Measurements from ENCODE around the gene P2RX3.
"Not testable (repeated sequence)": the region's sequence is repeated elsewhere in the genome, so short reads cannot be mapped to it uniquely, and the experiment has no call there.

P2RX3 gene

GRCh38 chr11:57358543-57358961 lies 20.4 kb downstream of the P2RX3 start:
- DNase-seq (ENCODE audit: low spot score): no peak
- Histone ChIP-seq H3K4me3 (no peak overlapping the region), H3K27ac (no peak overlapping the region)
- TF ChIP-seq CTCF (IDR thresholded peaks at IDR 0.05): no peak

- H3K4me3 ChIP-seq: no peak overlapping the region
- no peak overlapping the region for H3K27ac ChIP-seq
- TF ChIP-seq CTCF (IDR thresholded peaks at IDR 0.05): no peak
- no peak for DNase-seq (ENCODE audit: low spot score)
Observed at GRCh38 chr11:57358991-57359390, 20.8 kb downstream of the P2RX3 start.

- no peak overlapping the region for H3K4me3 ChIP-seq
- H3K27ac ChIP-seq: no peak overlapping the region
- DNase-seq (ENCODE audit: low spot score): no peak
- TF ChIP-seq CTCF (IDR thresholded peaks at IDR 0.05): no peak
Observed at GRCh38 chr11:57359396-57359795, 21.2 kb downstream of the P2RX3 start.

- Histone ChIP-seq H3K4me3 (no peak overlapping the region), H3K27ac (no peak overlapping the region)
- TF ChIP-seq CTCF (IDR thresholded peaks at IDR 0.05): no peak
- DNase-seq (ENCODE audit: low spot score): no peak
Observed at GRCh38 chr11:57359896-57360690, 21.9 kb downstream of the P2RX3 start.

- Histone ChIP-seq H3K27ac (no peak overlapping the region), H3K4me3 (no peak overlapping the region)
- no peak for TF ChIP-seq CTCF (IDR thresholded peaks at IDR 0.05)
- no peak for DNase-seq (ENCODE audit: low spot score)
Observed at GRCh38 chr11:57360991-57361390, 22.8 kb downstream of the P2RX3 start.

- H3K27ac ChIP-seq; DNase-seq (ENCODE audit: low spot score); H3K4me3 ChIP-seq: not testable (repeated sequence)
Observed at GRCh38 chr11:57361420-57361819, 23.3 kb downstream of the P2RX3 start.

GRCh38 chr11:57361926-57362325 lies 23.8 kb downstream of the P2RX3 start:
- no peak overlapping the region for H3K4me3 ChIP-seq
- DNase-seq (ENCODE audit: low spot score): no peak
- no peak for TF ChIP-seq CTCF (IDR thresholded peaks at IDR 0.05)
- no peak overlapping the region for H3K27ac ChIP-seq

Data from coronary artery (tissue), 2 donors.